B cell (primary cell): ENCODE data around the gene IQCB1.

Experiments
- EZH2 ChIP-seq: IDR thresholded peaks from 2 replicates; pipeline ENCODE4 v1.6.1; 2012; ENCODE audit warnings: borderline replicate concordance, low read depth, mild to moderate bottlenecking, moderate library complexity, low read length; ENCODE audit not compliant: insufficient read depth, poor library complexity, severe bottlenecking
- TF ChIP-seq, protein P1 (sequence below): fragments of 200-600 bp; IDR thresholded peaks from one replicate; pipeline ENCODE4 v1.8.0; 2022; ENCODE audit warnings: antibody characterized with exemption, mild to moderate bottlenecking

DNA sequence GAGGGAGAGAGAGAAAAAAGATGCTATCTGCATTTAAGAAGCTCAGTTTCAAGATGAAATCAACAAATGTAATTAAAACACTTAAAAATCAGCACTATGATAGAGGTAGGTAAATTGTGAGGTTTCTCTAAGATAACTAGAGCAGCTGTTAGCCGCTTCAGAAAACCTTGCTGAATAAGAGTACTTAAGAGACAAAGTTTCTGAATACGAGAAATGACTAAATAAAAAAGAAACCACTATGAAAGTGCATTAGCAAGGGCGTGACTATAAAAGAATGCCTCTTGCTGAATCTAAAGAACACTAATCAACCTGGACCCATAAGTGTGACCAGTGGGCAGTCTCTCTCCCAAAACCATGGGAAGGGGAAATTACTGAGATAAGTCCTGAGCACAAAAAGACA, 41.8 kb downstream of the IQCB1 start:
- TF ChIP-seq, protein P1, sequence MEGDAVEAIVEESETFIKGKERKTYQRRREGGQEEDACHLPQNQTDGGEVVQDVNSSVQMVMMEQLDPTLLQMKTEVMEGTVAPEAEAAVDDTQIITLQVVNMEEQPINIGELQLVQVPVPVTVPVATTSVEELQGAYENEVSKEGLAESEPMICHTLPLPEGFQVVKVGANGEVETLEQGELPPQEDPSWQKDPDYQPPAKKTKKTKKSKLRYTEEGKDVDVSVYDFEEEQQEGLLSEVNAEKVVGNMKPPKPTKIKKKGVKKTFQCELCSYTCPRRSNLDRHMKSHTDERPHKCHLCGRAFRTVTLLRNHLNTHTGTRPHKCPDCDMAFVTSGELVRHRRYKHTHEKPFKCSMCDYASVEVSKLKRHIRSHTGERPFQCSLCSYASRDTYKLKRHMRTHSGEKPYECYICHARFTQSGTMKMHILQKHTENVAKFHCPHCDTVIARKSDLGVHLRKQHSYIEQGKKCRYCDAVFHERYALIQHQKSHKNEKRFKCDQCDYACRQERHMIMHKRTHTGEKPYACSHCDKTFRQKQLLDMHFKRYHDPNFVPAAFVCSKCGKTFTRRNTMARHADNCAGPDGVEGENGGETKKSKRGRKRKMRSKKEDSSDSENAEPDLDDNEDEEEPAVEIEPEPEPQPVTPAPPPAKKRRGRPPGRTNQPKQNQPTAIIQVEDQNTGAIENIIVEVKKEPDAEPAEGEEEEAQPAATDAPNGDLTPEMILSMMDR = no peak
- TF ChIP-seq EZH2 = no peak
